ENCODE measurements around the gene ADI1.
"Not testable (repeated sequence)": the region's sequence is repeated elsewhere in the genome, so short reads cannot be mapped to it uniquely, and the experiment has no call there.

ADI1 gene

DNA sequence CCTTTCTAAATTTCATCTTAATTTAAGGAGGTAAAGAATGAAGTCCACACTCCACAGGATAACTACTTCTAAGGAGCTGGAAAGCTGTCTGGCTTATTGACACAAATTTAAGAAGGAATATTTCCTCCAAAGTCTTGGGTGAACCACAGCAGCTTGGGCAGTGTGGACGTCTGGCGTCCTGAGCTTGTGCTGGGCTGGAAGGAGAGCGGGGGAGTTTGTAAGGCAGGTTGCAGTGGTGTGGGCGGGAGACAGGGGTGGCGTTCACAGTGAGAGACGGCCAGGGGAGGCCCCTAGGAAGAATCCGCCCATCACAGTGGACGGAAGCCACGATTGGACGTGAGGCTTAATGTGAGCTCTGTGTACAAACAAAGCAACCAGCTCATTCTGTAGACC, 25.7 kb downstream of the ADI1 start:
- DNase-seq (ENCODE audit: low read depth) = no peak

DNA sequence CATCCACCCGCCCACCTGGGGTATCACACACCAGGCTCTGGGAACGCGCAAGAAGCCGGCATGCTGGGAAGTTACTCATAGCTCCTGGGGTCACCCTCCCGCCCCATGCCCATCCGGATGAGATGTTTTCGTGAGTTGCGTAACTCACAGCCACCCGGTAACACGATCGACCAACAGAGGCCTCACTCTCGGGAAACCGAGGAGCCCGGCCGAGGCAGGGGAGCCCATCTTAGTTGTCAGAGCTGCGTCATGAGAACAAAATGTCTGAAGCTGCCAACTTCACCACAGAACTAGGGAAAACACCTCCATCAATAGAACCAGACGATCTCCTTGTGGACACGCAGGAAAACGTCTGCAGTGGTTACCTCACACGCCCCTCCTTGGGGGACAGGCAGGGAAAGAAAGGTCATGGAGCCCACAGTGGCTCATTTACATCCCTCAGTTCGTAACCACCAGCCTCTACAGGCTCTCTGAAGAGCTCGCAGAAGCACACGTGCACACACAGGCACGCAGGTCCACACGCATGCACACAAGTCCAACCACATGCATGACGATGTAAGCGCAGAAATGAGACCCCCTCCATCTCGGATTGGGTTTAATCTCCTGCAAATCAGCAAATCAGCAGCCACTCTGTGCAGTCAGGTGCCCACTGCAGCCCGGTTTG, 26.2 kb downstream of the ADI1 start:
- DNase-seq (ENCODE audit: low read depth) = no peak

- DNase-seq (ENCODE audit: low read depth) = not testable (repeated sequence)
Observed at GRCh38 chr2:3492475-3492787, 26.9 kb downstream of the ADI1 start.

DNA sequence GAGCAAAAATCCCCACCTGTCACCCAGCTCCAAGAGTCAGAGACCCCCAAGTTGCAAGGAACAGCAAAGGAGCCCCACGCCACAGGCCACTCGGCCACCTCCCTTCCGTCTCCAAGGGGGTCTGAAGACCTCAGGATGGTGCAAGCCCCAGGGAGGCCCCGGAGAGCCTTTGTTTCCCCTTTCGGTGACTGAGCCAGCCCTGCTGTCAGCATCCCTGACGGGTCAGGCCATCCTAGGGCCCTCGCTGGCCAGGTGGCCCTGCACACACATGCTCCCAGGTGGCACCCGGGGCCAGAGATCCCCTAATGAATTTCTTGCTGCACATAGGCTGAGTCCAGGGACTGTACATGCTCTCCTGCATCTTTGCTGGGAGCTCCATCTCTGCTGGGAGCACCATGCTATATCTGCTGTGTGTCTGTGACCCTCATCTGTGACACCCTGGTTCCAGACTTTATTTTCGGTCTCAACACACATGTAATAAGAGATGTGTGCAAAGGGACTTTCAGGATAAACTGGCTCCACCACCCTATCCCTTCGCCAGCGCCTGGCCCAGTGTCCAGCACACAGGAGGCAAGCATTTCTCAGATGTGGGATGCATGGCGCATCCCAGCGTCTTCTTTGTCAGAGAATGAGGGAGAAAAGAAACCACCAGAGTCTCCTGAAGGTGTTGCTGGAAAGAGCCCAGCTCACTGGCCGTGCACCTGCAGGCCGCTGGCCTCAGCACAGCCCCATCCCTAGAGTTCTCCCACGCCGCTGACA, 27.4 kb downstream of the ADI1 start:
- DNase-seq (ENCODE audit: low read depth) = no peak

GRCh38 chr2:3491306-3491705, 28.0 kb downstream of the ADI1 start:
- DNase-seq (ENCODE audit: low read depth) = no peak

DNA sequence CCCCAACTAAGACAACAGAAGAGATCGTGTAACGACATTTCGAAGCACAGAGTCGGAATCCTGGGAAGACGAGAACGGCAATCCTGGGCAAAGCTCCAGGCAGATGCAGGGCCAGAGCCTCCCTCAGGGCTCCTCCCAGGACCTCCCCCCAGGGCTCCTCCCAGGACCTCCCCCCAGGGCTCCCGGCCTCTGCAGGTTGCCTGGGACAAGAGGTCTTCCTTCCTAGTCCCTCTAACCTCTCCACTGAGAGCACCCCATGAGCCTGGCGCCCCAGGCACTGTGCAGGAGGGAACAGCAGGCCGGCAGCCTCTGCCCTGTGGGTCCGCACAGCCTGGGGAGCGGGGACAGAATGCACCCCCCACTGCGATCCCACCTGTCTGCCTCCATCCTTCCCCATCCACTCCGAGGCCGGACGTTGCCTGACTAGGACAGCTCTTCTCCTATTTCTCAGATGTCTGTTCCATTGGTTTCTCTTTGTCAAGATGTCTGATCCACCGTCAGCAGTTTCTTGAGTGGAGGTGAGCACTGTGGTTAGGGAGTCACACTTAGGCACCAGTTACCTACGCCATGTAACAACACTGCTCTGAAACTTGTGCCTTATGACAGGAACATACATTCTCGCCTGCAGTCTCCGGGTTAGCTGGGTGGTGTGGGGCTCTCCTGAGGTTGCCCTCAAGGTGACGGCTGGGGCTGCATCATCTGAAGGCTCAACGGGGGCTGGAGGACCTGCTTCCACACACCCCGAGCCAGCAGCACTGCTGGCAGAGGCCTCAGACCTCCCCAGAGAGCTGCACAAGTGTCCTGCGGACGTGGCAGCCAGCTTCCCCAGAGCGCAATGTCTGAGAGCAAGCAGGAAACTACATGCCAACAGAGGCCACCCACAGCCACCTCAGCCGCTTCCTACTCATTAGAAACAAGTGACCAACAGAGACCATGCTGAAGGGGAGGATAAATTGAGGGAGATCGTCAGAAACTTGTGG, 28.9 kb downstream of the ADI1 start:
- DNase-seq (ENCODE audit: low read depth) = no peak

GRCh38 chr2:3489764-3490115, 29.6 kb downstream of the ADI1 start:
- no peak for DNase-seq (ENCODE audit: low read depth)

DNA sequence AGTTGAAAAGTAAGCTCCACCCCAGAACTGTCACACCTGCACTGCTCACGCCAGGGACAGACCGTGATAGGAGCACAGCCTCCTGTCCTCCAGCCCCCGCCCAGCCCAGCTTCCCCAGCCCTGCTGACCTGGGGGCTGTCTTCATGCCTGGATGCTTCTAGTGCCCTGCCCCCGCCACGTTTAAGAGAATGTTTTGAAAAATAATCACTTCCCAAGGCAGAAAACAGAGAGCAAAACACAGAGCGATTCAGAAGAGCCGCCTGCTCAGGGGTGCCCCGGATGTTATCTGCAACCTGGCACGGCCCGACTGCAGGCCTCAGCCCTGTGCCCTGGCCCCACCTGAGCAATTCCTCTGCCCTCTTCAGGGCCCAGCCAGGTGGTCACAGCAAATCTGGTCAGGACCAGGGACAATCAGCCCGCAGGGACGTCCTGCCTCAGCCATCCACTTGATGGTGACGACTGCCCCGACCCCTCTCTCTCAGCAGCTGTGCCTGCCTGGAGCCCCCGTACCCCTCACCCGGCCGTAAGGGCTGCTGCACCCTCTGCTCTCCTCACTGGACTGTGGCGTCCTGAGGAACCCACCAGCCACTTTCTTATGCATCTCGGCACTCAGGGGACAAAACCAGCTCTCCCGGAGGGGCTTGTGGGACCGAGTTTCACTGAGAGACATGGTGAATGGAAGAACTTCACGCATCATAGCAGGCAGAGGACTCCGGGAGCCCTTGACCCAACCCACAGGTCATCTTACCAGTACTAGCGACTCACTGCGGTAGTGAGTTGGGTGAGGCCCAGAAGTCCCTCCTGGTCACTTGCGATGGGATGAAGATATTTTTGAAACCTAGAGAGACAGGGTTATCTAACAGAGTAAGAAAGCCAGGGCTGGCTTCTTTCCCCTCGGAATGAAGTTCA, 30.2 kb downstream of the ADI1 start:
- DNase-seq (ENCODE audit: low read depth) = no peak

GRCh38 chr2:3488061-3488531, 31.2 kb downstream of the ADI1 start:
- DNase-seq (ENCODE audit: low read depth) = no peak

DNA sequence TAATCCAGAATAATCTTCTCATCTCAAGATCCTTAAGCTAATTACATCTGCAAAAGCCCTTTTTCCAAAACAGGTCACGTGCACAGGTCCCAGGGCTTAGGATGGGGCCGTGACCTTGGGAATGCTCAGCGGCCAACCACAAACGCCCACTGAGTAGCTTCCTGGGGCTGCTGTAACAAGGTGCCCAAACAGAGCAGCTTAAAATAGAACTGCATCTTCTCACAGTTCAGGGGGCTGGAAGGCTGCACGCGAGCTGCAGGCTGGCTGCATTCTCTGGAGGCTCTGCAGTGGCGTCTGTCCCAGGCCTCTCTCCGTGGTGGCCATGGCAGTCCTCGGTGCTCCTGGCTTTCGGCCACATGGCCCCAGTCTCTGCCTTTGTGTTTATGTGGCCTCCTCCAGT, 31.9 kb downstream of the ADI1 start:
- DNase-seq (ENCODE audit: low read depth) = no peak

GRCh38 chr2:3487028-3487425, 32.3 kb downstream of the ADI1 start:
- DNase-seq (ENCODE audit: low read depth) = no peak

DNA sequence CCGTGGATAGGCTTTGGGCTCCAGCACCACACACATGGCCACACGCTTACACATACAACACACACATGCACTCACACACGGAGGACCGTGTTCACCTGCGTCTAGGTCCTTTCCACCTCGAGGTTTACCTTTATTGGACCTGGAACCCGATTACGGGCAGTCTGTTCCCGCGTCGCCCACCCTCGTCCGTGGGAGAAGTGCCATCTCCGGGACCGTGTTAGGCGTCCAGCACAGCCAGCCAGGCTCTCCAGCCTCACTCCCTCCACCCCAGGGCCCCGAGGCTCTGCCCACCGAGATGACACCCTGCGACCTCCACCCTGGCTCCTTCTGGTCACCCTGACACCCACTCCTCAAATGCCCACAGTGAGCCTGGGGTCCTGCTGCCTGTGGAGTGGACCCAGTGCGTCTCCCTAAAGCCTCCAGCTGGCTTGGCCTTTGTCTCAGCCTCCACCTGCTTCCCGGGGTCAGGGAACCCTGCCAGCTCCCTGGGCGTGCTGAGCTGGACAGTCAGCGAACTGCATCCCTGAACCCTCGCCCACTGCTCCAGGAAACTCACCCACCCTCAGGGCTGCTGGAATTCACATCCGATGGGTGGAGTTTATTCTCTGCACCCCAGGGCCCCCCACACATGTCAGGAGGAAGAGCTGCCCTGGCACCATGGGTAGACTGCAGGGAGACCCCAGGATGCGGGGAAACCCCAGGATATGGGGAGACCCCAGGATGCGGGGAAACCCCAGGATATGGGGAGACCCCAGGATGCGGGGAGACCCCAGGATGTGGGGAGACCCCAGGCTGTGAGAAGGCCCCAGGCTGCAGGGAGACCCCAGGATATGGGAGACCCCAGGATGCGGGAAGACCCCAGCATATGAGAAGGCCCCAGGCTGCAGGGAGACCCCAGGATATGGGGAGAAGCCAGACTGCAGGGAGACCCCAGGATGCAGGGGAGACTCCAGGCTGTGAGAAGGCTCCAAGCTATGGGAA, 33.0 kb downstream of the ADI1 start:
- DNase-seq (ENCODE audit: low read depth) = no peak

DNA sequence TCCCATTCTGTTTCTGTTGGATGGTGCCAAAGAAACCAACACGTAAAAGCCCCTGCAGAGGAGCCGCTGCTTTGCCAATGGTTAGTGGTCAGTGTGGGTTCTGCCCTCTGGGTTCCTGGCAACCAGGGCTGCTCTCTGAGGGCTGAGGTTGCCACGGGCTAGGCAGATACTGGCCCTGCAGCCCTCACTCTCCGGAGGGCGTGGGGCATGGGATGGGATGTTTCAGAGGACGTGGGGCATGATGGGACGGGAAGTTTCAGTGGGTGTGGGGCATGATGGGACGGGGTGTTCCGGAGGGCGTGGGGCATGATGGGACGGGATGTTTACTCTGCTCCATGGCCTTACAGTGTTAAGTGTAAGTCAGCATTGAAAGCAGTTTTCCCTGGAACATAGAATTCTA, 34.2 kb downstream of the ADI1 start:
- DNase-seq (ENCODE audit: low read depth) = no peak

GRCh38 chr2:3483986-3484960, 35.1 kb downstream of the ADI1 start:
- DNase-seq (ENCODE audit: low read depth) = no peak

GRCh38 chr2:3483227-3483985, 35.9 kb downstream of the ADI1 start:
- DNase-seq (ENCODE audit: low read depth) = no peak

DNA sequence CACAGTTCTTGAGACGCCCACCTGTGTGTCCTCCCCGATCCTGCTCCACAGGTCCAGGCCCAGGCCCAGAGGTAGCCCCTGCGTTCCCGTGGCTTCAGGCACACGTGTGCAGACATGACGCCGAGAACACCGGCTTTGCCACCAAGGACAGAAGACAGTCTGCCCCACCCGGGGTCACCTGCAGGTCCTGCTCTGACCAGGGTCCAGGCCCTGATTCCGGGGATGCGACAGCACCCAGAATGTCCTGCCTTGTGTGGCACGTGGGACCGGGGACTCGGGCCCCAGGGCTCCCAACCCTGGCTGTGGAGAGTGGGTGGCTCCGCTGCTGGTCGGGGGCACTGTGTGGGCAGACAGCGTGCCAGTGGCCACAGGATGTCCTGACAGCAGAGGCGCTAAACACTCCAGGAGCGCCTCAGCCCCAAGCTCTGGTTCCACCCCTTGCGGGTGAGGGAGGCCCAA, 36.9 kb downstream of the ADI1 start:
- no peak for DNase-seq (ENCODE audit: low read depth)

DNA sequence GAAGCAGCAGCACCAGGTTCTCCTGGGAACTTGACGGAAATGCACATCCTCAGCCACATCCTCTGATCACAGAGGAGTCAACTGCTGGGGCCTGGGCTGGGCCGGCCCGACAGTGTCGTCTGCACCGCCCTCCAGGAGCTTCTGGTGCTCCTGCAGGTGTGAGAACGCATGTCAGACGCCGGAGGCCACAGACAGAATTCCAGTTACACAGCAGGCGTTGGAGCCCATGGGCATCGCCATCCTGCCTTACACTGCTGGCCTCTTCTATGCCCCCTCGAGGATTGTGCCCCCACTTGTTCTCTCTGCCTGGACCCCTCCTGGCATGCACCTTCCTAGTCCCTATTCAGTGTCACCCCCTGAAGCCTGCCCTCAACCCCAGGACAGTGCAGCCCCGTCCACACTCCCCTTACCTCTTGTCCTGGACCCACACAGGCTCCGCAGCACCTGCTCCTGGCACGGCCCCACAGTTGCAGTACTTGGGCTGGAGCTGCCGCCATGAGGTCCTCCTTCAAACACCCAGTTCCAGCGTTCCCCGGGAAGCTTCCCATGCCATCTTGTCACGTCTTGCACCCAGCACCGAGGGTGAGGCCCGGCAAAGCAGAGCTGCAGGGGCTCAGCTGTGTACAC, 37.5 kb downstream of the ADI1 start:
- no peak for DNase-seq (ENCODE audit: low read depth)

DNA sequence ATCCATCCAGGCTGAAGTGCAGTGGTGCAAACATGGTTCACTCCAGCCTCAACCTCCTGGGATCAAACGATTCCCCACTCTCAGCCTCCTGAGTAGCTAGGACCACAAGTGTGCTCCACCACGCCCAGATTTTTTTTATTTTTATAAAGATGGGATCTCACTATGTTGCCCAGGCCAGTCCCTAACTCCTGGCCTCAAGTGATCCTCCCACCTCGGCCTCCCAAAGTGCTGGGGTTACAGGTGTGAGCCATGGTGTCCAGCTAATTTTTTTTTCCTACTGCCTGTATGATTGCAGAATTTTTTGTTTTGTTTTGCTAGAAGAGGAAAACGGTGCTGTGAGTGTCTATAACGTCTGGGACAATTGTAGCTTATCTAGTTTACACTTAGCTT, 38.3 kb downstream of the ADI1 start:
- no peak for DNase-seq (ENCODE audit: low read depth)

All from stimulated activated CD4-positive, alpha-beta T cell treated with anti-CD3 and anti-CD28 coated beads, Interleukin-2, amount 100 ng/mL, for 4 hours (primary cell).